Testis (tissue), 3 donors: ENCODE results near the gene OR52I2. TPM values are rescaled to one million over a fixed set of nuclear protein-coding genes. Genes with fewer than 3 reads are reported as not detected.

Source experiments
- DNase-seq: peaks from one replicate; pipeline ENCODE4 v3.0.0-alpha.2; 2019
- H3K27ac ChIP-seq, 2 donors: fragments of 200-600 bp; sonication (generic); one replicate each; pipeline ENCODE4 v1.5.1; 2019
- H3K27me3 ChIP-seq: fragments of 200-600 bp; sonication (generic); one replicate; pipeline ENCODE4 v1.5.1; 2019
- H3K36me3 ChIP-seq: fragments of 200-600 bp; sonication (generic); one replicate; pipeline ENCODE4 v1.5.1; 2017; ENCODE audit warnings: low read depth; ENCODE audit errors: missing control alignments
- H3K4me1 ChIP-seq: fragments of 200-600 bp; sonication (generic); one replicate; pipeline ENCODE4 v1.5.1; 2019
- H3K4me3 ChIP-seq, 2 donors: fragments of 200-600 bp; sonication (generic); one replicate each; pipeline ENCODE4 v1.5.1; 2017 to 2019
- H3K9me3 ChIP-seq: fragments of 200-600 bp; sonication (generic); one replicate; pipeline ENCODE4 v1.5.1; 2017
- POLR2A ChIP-seq: fragments of 450-650 bp; IDR thresholded peaks from one replicate; pipeline ENCODE4 v1.6.1; 2017; ENCODE audit warnings: antibody characterized with exemption, mild to moderate bottlenecking, moderate library complexity
- WGBS, 2 donors: methylation state at CpG; one replicate each; pipeline ENCODE4 v1.1.5; 2018; 5-methylcytosine and 5-hydroxymethylcytosine counted together
- intact Hi-C: fragments of 100-400 bp; cut with DNase I; formaldehyde crosslinking; loops from one replicate; pipeline ENCODE4 v1.15.1; 2023; ENCODE audit warnings: low total_unique reads
- polyA plus RNA-seq: library from polyadenylated mRNA; stranded (reverse); fragments of 350-450 nt; fragmentation: Illumina TruSeq; extraction: RNeasy Lipid Tissue Mini Kit (QIAGEN cat#74804); gene quantifications from one replicate; pipeline ENCODE4 v1.2.3, GENCODE V29; 2014; ENCODE audit warnings: low read depth, low replicate concordance; ENCODE audit not compliant: insufficient read depth
- total RNA-seq, 2 donors: library from RNA; depleted of rRNA; stranded (reverse); fragments of >200 nt; gene quantifications; one replicate each; pipeline ENCODE4 v1.2.3, GENCODE V29; 2016
- TF ChIP-seq, protein P1 (sequence below), 3 experiments: fragments of 450-650 bp in 2 of 3; fragments of 200-600 bp in 1 of 3; sonication (generic) in 1 of 3; IDR thresholded peaks; one replicate each; pipeline ENCODE4 v1.5.1; 2016 to 2019; ENCODE audit warnings: antibody characterized with exemption in 3 of 3, mild to moderate bottlenecking in 2 of 3, moderate library complexity in 1 of 3

Gene OR52I2
- total and polyA plus RNA-seq, 3 donors from 2014 or later, result 0.31 TPM; not detected in 2

DNA sequence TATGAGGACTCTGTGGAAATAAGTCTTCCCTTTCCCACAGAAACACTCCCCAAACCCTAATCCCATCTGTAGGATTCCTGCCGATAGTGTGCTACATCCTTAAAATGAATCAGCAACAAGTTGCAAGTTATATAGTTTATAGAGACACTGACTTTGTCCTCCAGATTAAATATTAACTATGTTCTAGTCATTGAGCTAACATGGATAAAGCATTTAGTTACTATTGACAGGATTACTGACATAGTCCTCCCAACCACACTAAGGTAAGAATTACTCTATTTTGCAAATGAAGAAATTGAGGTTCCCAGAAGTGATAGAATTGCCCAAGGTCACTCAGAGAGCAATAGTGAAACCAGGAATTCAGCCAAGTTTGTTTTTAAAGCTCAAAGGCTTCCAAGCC is 34.7 kb upstream of the OR52I2 start:
- H3K4me3 ChIP-seq, result no peak overlapping the region
- 80 to 96% methylated on average over 1 of the region's 1 CpG for WGBS, 2 donors
- H3K27me3 ChIP-seq, result no peaks in the 10 kb centered on the region
- H3K36me3 ChIP-seq, result no peaks in the 10 kb centered on the region
- no peak for DNase-seq
- no peaks in the 10 kb centered on the region for H3K4me1 ChIP-seq
- H3K9me3 ChIP-seq, result no peaks in the 10 kb centered on the region
- TF ChIP-seq, protein P1, sequence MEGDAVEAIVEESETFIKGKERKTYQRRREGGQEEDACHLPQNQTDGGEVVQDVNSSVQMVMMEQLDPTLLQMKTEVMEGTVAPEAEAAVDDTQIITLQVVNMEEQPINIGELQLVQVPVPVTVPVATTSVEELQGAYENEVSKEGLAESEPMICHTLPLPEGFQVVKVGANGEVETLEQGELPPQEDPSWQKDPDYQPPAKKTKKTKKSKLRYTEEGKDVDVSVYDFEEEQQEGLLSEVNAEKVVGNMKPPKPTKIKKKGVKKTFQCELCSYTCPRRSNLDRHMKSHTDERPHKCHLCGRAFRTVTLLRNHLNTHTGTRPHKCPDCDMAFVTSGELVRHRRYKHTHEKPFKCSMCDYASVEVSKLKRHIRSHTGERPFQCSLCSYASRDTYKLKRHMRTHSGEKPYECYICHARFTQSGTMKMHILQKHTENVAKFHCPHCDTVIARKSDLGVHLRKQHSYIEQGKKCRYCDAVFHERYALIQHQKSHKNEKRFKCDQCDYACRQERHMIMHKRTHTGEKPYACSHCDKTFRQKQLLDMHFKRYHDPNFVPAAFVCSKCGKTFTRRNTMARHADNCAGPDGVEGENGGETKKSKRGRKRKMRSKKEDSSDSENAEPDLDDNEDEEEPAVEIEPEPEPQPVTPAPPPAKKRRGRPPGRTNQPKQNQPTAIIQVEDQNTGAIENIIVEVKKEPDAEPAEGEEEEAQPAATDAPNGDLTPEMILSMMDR (IDR thresholded peaks at IDR 0.05), result no peak
- no peak for TF ChIP-seq POLR2A
- no peak overlapping the region for H3K27ac ChIP-seq
- intact Hi-C loops, result no loop called here

GRCh38 chr11:4547416-4547815 is 34.1 kb upstream of the OR52I2 start:
- H3K27ac ChIP-seq, result no peak overlapping the region
- intact Hi-C loops, result no loop called here
- TF ChIP-seq, protein P1 (IDR thresholded peaks at IDR 0.05), result no peak
- no peak for TF ChIP-seq POLR2A
- no peaks in the 10 kb centered on the region for H3K36me3 ChIP-seq
- DNase-seq, result no peak
- 67 to 71% methylated on average over 4 of the region's 4 CpGs for whole genome bisulfite sequencing, 2 donors
- H3K27me3 ChIP-seq, result no peaks in the 10 kb centered on the region
- no peaks in the 10 kb centered on the region for H3K9me3 ChIP-seq
- no peak overlapping the region for H3K4me3 ChIP-seq
- no peaks in the 10 kb centered on the region for H3K4me1 ChIP-seq

GRCh38 chr11:4551346-4551979 is 30.1 kb upstream of the OR52I2 start:
- Histone ChIP-seq H3K27ac (no peak overlapping the region), H3K9me3 (no peaks in the 10 kb centered on the region), H3K36me3 (no peaks in the 10 kb centered on the region), H3K27me3 (no peaks in the 10 kb centered on the region), H3K4me3 (no peak overlapping the region), H3K4me1 (no peaks in the 10 kb centered on the region)
- no peak for DNase-seq
- intact Hi-C loops, result no loop called here
- 82 to 83% methylated on average over 8 of the region's 8 CpGs for WGBS, 2 donors
- TF ChIP-seq POLR2A, result no peak
- TF ChIP-seq, protein P1 (IDR thresholded peaks at IDR 0.05), result no peak

GRCh38 chr11:4559527-4560440 is 21.8 kb upstream of the OR52I2 start:
- no peak overlapping the region for H3K27ac ChIP-seq
- no peak overlapping the region for H3K4me3 ChIP-seq
- intact Hi-C loops, result no loop called here
- no peaks in the 10 kb centered on the region for H3K36me3 ChIP-seq
- H3K27me3 ChIP-seq, result no peaks in the 10 kb centered on the region
- no peak for DNase-seq
- no peaks in the 10 kb centered on the region for H3K9me3 ChIP-seq
- TF ChIP-seq, protein P1 (IDR thresholded peaks at IDR 0.05), result no peak
- no peak for TF ChIP-seq POLR2A
- WGBS, 2 donors, result 70 to 75% methylated on average over 6 to 8 of the region's 8 CpGs
- no peaks in the 10 kb centered on the region for H3K4me1 ChIP-seq
